Activated naive CD4-positive, alpha-beta T cell treated with anti-CD3 and anti-CD28 coated beads, Interleukin-2, amount 10 ng/mL, durations not matched to agents 7 days and 5 days (primary cell): Measurements from ENCODE around the gene POLR2E.

Experiments
- CTCF ChIA-PET: fragments of 350-600 bp; sonication (Branson Sonifier 250); formaldehyde crosslinking; loops from one replicate; lab custom pipeline; 2021; ENCODE audit warnings: antibody characterized with exemption; lab: Charles Lee
- DNase-seq: peaks from one replicate; pipeline ENCODE4 v3.0.0-alpha.2; 2020
- H3K27ac Mint-ChIP-seq: one replicate; pipeline ENCODE4 v1.8.0; 2021; ENCODE audit warnings: mild to moderate bottlenecking, moderate library complexity, mixed read lengths
- H3K27me3 Mint-ChIP-seq: one replicate; pipeline ENCODE4 v1.8.0; 2021; ENCODE audit warnings: mild to moderate bottlenecking, mixed read lengths
- H3K36me3 Mint-ChIP-seq: one replicate; pipeline ENCODE4 v1.8.0; 2021; ENCODE audit warnings: mixed read lengths
- H3K4me1 Mint-ChIP-seq: one replicate; pipeline ENCODE4 v1.8.0; 2021; ENCODE audit warnings: mixed read lengths
- H3K4me3 Mint-ChIP-seq: one replicate; pipeline ENCODE4 v1.8.0; 2021; ENCODE audit warnings: mild to moderate bottlenecking, moderate library complexity, mixed read lengths
- H3K9me3 Mint-ChIP-seq: one replicate; pipeline ENCODE4 v1.8.0; 2021; ENCODE audit warnings: mixed read lengths

Gene POLR2E

DNA sequence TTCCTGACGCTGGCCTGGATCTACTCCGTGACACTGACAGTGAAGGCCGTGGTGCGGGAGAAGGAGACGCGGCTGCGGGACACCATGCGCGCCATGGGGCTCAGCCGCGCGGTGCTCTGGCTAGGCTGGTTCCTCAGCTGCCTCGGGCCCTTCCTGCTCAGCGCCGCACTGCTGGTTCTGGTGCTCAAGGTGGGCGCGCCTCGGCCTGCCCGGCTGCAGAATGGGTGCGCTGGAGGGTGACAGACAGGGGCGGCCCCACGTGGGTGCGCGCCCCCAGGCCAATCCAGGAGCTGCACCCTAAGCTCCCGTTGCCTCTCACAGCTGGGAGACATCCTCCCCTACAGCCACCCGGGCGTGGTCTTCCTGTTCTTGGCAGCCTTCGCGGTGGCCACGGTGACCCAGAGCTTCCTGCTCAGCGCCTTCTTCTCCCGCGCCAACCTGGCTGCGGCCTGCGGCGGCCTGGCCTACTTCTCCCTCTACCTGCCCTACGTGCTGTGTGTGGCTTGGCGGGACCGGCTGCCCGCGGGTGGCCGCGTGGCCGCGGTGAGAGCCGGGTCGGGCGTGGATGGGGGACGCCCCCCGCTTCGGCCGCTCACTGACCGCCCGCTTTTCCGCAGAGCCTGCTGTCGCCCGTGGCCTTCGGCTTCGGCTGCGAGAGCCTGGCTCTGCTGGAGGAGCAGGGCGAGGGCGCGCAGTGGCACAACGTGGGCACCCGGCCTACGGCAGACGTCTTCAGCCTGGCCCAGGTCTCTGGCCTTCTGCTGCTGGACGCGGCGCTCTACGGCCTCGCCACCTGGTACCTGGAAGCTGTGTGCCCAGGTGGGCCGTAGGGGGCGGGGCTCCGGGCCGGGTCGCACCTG is 48.1 kb downstream of the POLR2E start:
- H3K36me3 Mint-ChIP-seq, result peaks cover 29% of the 10 kb centered on the region
- H3K4me3 Mint-ChIP-seq, result no peak overlapping the region
- H3K4me1 Mint-ChIP-seq, result peaks cover 18% of the 10 kb centered on the region
- H3K9me3 Mint-ChIP-seq, result peaks cover 2% of the 10 kb centered on the region
- no peaks in the 10 kb centered on the region for H3K27me3 Mint-ChIP-seq
- CTCF ChIA-PET, result interaction anchor here (1.0 kb wide), 1 partner anchor 13 kb away, joined by 3 read pairs; no protein-coding TSS in a partner anchor
- peak; percentile 56 for DNase-seq
- peak overlapping the region; percentile 37 for H3K27ac Mint-ChIP-seq

GRCh38 chr19:1046117-1046626 is 49.0 kb downstream of the POLR2E start:
- H3K4me3 Mint-ChIP-seq, result no peak overlapping the region
- H3K4me1 Mint-ChIP-seq, result peaks cover 18% of the 10 kb centered on the region
- H3K9me3 Mint-ChIP-seq, result peaks cover 2% of the 10 kb centered on the region
- CTCF ChIA-PET, result no interaction called here
- H3K27ac Mint-ChIP-seq, result no peak overlapping the region
- no peak for DNase-seq
- peaks cover 25% of the 10 kb centered on the region for H3K36me3 Mint-ChIP-seq
- H3K27me3 Mint-ChIP-seq, result no peaks in the 10 kb centered on the region

GRCh38 chr19:1045247-1045603 is 50.0 kb downstream of the POLR2E start:
- Mint-ChIP-seq H3K9me3 (peaks cover 2% of the 10 kb centered on the region), H3K4me3 (no peak overlapping the region), H3K4me1 (peaks cover 24% of the 10 kb centered on the region), H3K36me3 (peaks cover 25% of the 10 kb centered on the region), H3K27me3 (no peaks in the 10 kb centered on the region), H3K27ac (no peak overlapping the region)
- CTCF ChIA-PET, result no interaction called here
- peak; percentile 76 for DNase-seq

DNA sequence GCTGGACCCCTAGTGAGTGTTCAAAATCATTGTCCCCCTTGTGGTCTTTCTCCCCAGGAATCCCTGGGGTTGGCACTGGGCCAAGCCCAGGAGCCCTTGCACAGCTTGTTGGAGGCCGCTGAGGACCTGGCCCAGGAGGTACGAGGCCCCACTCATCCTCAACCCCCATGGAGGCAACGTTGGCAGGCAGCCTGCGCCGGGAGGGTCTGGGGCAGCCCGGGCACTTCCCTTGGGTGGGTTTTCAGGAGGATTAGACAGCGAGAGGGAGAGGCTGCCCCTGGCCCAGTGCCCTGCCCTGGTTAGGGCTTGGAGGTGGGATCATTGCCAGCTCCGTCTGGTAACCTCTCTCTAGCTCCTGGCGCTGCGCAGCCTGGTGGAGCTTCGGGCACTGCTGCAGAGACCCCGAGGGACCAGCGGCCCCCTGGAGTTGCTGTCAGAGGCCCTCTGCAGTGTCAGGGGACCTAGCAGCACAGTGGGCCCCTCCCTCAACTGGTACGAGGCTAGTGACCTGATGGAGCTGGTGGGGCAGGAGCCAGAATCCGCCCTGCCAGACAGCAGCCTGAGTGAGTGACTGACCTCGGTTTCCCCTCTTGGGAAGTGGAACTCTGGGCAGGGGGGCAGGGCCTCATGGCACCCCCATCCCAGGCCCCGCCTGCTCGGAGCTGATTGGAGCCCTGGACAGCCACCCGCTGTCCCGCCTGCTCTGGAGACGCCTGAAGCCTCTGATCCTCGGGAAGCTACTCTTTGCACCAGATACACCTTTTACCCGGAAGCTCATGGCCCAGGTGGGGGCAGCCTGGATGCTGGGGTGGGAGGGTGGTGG is 52.3 kb downstream of the POLR2E start:
- CTCF ChIA-PET, result interaction anchor here (0.6 to 0.7 kb wide), 2 partner anchors 10 to 394 kb away, joined by 3 read pairs; no protein-coding TSS in a partner anchor
- Mint-ChIP-seq H3K27me3 (peaks cover 5% of the 10 kb centered on the region), H3K4me1 (peaks cover 46% of the 10 kb centered on the region), H3K27ac (no peak overlapping the region), H3K4me3 (no peak overlapping the region), H3K36me3 (peaks cover 40% of the 10 kb centered on the region), H3K9me3 (peaks cover 2% of the 10 kb centered on the region)
- DNase-seq, result no peak

DNA sequence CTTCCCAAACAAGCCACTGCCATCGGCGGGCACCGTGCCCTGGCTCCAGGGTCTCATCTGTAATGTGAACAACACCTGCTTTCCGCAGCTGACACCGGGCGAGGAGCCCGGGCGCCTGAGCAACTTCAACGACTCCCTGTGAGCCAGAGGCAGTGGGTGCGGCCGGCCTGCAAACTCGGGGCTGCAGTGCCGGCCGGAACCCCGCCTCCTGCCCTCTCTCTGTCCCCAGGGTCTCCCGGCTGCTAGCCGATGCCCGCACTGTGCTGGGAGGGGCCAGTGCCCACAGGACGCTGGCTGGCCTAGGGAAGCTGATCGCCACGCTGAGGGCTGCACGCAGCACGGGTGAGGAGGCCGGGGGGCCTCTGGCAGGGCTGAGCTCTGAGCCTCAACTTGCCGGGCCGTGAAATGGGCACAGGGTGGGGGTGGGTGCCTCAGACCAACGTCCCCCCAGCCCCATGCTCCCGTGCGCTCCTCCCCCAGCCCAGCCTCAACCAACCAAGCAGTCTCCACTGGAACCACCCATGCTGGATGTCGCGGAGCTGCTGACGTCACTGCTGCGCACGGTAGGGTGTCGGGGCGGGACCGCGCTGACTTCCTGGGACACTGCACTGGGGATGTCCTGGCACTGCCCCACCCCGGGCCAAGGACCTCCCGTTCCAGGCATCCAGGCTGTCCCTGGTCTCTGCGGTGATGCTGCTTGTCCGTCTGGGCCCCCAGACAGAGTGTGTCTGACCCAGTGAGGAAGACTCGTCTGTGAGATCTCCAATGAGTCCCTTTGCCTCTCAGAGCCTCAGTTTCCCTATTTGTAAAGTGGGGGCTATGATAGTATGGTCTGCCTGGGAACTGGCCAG is 53.1 kb downstream of the POLR2E start:
- CTCF ChIA-PET, result interaction anchor here (0.7 to 1.3 kb wide), 2 partner anchors 11 to 15 kb away, joined by 3 read pairs; no protein-coding TSS in a partner anchor
- Mint-ChIP-seq H3K4me3 (no peak overlapping the region), H3K4me1 (peaks cover 53% of the 10 kb centered on the region), H3K9me3 (peaks cover 2% of the 10 kb centered on the region), H3K27ac (no peak overlapping the region), H3K36me3 (peaks cover 45% of the 10 kb centered on the region), H3K27me3 (peaks cover 5% of the 10 kb centered on the region)
- DNase-seq, result no peak

- H3K36me3 Mint-ChIP-seq, result peaks cover 46% of the 10 kb centered on the region
- H3K27me3 Mint-ChIP-seq, result peaks cover 5% of the 10 kb centered on the region
- CTCF ChIA-PET, result interaction anchor here (0.9 to 1.3 kb wide), 3 partner anchors 16 to 26 kb away, joined by 3 to 6 read pairs (median 4); partner anchors contain the start of gene ARHGAP45
- H3K4me1 Mint-ChIP-seq, result peaks cover 56% of the 10 kb centered on the region
- H3K9me3 Mint-ChIP-seq, result peaks cover 2% of the 10 kb centered on the region
- H3K4me3 Mint-ChIP-seq, result peak overlapping the region; percentile 100
- no peak for DNase-seq
- peak overlapping the region; percentile 92 for H3K27ac Mint-ChIP-seq
Measured at GRCh38 chr19:1041272-1041834, 53.8 kb downstream of the POLR2E start.

GRCh38 chr19:1040476-1041271 is 54.5 kb downstream of the POLR2E start:
- peaks cover 2% of the 10 kb centered on the region for H3K9me3 Mint-ChIP-seq
- H3K4me1 Mint-ChIP-seq, result peaks cover 63% of the 10 kb centered on the region
- peak overlapping the region; percentile 100 for H3K4me3 Mint-ChIP-seq
- H3K27me3 Mint-ChIP-seq, result peaks cover 5% of the 10 kb centered on the region
- peak overlapping the region; percentile 92 for H3K27ac Mint-ChIP-seq
- peak; percentile 96 for DNase-seq
- H3K36me3 Mint-ChIP-seq, result peaks cover 48% of the 10 kb centered on the region
- CTCF ChIA-PET, result interaction anchor here (0.9 to 2.3 kb wide), 6 partner anchors 12 to 204 kb away, joined by 3 to 6 read pairs (median 4); partner anchors contain the start of gene ARHGAP45

DNA sequence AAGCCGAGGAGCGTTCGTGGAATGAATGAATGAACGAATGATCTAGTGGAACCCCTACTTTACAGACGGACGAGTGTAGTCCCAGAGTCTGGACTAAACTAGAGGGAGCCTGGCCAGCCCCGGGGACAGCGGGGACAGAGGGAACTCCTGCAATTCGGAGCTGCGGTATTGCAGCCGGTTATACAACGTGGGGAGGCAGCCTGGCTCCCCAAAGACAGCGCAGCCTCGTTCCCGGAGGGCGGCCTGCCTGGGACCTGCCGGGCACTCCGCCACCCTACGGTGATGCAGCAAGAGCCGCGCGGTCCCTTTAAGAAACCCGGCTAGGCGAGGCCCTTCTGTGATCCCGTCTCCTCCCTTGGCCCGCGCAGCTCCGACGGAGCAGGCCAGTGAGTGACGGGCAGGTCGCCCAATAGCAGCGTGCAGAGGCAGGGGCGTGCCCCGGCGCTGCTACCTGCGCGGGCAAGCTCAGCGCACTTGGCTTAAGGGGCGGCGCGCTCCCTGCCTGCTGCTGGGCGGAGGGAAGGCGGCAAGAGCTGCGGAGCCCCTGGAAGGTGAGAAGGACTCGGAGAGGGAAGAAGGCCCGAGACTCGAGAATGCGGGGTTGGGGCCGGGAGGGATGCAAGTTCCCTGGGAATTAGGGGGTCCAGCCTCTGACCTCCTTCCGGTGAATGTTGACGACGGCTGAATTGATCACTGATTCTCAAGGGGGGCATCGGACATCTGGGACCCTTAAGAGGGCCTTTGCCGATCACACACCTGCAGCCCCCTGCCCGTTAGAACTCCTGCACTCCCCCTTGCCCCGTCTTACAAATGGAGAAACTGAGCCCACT is 55.3 kb downstream of the POLR2E start, which contains the start of gene ABCA7:
Gene ABCA7, plus strand, starts transcription at position 462 of the 830 bp plus-strand sequence. CDS start 1,255 bp downstream, outside the sequence.
- H3K36me3 Mint-ChIP-seq, result peaks cover 49% of the 10 kb centered on the region
- no peaks in the 10 kb centered on the region for H3K9me3 Mint-ChIP-seq
- DNase-seq, result peak; percentile 100
- peak within 1 kb of the TSS; percentile 92 for H3K27ac Mint-ChIP-seq
- peaks cover 5% of the 10 kb centered on the region for H3K27me3 Mint-ChIP-seq
- H3K4me3 Mint-ChIP-seq, result peak within 1 kb of the TSS; percentile 100
- CTCF ChIA-PET, result interaction anchor here (1.3 to 2.3 kb wide), 4 partner anchors 11 to 205 kb away, joined by 3 to 6 read pairs (median 5); partner anchors contain the start of gene ARHGAP45
- peaks cover 66% of the 10 kb centered on the region for H3K4me1 Mint-ChIP-seq

DNA sequence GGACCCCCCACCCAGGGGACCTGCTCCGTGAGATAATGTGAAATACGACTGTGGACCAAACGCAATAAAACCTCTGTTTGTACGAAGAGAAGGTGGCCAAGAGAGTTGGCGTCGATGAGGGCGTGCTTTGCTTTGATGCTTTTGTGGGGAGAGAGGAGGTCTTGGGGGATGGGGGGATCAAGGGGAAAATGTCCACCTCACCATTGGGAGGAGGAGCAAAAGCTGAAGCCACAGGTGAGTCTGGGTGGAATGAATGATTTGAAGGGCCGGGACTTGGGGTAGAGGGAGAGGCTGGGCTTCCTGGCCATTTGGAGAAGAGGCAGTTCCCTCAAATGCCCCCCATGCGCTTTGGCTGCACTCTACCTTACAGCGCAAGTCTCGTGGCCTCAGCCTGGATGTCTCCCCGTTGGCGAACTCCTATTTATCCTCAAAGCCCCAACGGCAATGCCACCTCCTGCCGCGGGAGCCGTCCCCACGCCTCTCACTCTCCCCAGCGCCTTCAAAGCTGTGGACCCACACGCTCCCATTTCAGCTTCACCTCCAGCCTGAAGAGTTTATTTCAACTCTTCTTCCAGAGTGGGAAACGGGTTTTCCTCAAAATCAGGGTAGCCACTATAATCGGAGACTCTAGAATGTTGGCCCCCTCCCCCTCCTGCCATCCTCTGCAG is 56.1 kb downstream of the POLR2E start:
- peak overlapping the region; percentile 92 for H3K27ac Mint-ChIP-seq
- peak overlapping the region; percentile 100 for H3K4me3 Mint-ChIP-seq
- H3K36me3 Mint-ChIP-seq, result peaks cover 42% of the 10 kb centered on the region
- peaks cover 66% of the 10 kb centered on the region for H3K4me1 Mint-ChIP-seq
- no peak for DNase-seq
- CTCF ChIA-PET, result interaction anchor here (1.3 to 2.3 kb wide), 3 partner anchors 10 to 205 kb away, joined by 3 to 6 read pairs (median 4); no protein-coding TSS in a partner anchor
- H3K9me3 Mint-ChIP-seq, result no peaks in the 10 kb centered on the region
- peaks cover 5% of the 10 kb centered on the region for H3K27me3 Mint-ChIP-seq

DNA sequence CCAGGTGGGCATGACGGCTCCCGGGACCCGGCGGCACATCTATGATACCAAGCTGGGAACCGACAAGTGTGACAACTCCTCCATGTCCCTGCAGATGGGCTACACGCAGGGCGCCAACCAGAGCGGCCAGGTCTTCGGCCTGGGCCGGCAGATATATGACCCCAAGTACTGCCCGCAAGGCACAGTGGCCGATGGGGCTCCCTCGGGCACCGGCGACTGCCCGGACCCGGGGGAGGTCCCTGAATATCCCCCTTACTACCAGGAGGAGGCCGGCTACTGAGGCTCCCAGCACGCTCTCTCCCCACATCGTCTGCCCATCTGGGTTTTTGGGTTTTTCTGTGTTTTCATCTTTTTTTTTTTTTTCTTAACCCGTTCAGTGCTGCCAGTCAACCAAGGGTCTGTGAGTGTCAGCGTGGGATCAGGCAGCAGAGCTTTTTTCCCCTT is 57.5 kb downstream of the POLR2E start:
- peak overlapping the region; percentile 92 for H3K27ac Mint-ChIP-seq
- H3K9me3 Mint-ChIP-seq, result no peaks in the 10 kb centered on the region
- peak; percentile 51 for DNase-seq
- peaks cover 48% of the 10 kb centered on the region for H3K36me3 Mint-ChIP-seq
- H3K4me1 Mint-ChIP-seq, result peaks cover 74% of the 10 kb centered on the region
- H3K27me3 Mint-ChIP-seq, result peaks cover 5% of the 10 kb centered on the region
- peak overlapping the region; percentile 100 for H3K4me3 Mint-ChIP-seq
- CTCF ChIA-PET, result interaction anchor here (0.6 to 1.0 kb wide), 2 partner anchors 35 to 37 kb away, joined by 3 to 4 read pairs; no protein-coding TSS in a partner anchor
